Left lobe of liver (tissue), 2 donors: ENCODE measurements around the gene MKNK2. TPM values are rescaled to one million over a fixed set of nuclear protein-coding genes. Genes with fewer than 3 reads are reported as not detected.
A peak's percentile ranks its signal among the peaks of the same experiment; 100 is the strongest.

ENCODE experiments used
- ATAC-seq: fragments of 200-7000 bp; cut with Tn5 transposase; one replicate; pipeline ENCODE4 v1.9.1; 2020; ENCODE audit warnings: mild to moderate bottlenecking, moderate library complexity
- DNase-seq: peaks from one replicate; pipeline ENCODE4 v3.0.0-alpha.2; 2020; ENCODE audit warnings: low spot score
- total RNA-seq: library from RNA; stranded (reverse); gene quantifications from one replicate; pipeline ENCODE4 v1.2.1, GENCODE V29; 2021
- donor health status: DM: no; HTN: no; CAD: no; lungs with moderate emphysema.
- donor health status: DM: no; HTN: yes; CAD: no.

Gene MKNK2
- total RNA-seq, 1 donor from 2014 or later = 149 TPM

- ATAC-seq = no peak
- DNase-seq = no peak
These were observed 7.8 kb upstream of the MKNK2 start for GRCh38 chr19:2058570-2059421.

DNA sequence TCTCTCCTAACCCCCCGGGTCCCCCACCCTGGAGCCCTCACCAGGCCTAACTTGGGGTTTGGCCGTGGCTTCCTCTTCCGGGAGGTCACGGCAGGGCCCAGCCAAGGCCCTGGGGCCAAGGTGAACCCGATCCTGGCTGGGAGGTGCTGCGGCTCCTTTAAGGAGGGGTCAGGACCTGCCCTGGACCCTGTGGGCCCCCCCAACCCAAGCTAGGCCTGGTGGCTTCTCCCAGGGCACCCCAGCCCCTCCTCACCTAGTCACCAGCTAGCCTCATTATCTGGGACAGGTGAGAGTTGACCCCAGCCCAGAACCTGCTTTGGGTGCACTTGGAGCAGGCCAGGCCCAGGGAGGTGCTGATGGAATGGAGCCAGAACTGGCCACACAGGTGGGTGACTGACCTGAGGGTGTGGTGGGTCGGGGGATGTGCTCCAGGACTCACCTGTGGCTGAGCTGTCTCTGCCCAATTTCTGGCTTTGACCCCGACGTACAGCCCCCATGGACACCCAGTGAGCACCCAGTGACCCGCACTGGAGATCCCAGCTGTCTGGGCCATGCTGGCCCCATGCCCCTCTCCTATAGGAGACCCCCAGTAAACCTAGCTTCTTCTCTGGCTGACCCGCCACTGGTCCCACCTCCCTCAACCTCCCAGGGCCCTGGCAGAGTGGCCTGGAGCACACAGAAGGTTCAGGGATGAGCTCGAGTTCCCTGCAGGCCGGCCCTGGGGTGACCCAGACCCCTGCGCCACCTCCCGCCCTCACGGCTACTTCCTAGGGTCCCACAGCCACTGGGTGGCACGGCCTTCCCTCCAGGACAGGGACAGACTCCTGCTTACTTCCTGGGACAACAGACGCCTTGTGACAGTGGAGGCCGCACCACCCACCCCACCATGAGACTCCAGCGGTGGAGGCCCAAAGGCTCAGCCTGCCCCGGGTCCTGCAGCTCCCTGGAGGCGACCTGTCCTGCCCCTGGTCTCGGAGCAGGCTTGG lies 6.7 kb upstream of the MKNK2 start:
- DNase-seq (no peak), ATAC-seq (no peak)

DNA sequence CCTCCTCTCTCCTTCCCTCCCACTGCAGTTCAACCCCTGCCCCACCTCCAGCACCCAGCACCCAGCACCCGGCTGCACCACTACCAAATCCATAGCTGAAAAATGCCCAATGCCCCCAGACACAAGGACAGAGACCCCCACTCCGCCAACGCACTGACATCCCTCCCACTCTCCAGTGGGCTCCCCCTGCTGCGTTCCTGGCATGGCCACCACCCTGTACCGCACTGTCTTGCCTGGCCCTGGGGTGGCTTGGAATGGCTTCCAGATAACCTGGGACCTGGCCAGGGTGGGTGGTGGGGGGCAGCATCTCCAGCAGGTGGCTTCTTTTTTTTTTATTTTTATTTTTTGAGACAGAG lies 5.8 kb upstream of the MKNK2 start:
- no peak for ATAC-seq
- DNase-seq = no peak

- no peak for ATAC-seq
These were observed 5.1 kb upstream of the MKNK2 start for GRCh38 chr19:2055931-2056836.

DNA sequence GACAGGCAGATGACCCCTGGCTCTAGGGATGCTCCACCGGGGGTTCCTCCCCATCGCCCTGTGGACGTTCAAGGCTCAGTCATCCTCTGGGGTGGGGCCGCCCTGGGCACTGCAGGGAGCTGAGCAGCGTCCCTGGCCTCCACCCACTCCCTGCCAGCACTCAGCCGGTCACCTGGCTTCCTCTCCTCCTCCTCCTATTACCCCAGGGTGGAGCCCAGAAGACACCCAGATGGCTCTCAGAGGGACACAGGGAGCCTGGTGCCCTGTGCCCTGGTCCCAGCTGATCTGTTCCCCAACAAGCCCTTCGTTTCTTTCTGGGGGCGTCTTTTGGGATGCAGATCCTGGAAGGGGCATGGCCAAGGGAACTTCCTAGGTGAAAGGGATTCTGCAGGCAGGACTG lies 3.7 kb upstream of the MKNK2 start:
- ATAC-seq = no peak
- no peak for DNase-seq

More at GRCh38 chr19:2055931-2056836, 5.1 kb upstream of the MKNK2 start:
- no peak for DNase-seq

DNA sequence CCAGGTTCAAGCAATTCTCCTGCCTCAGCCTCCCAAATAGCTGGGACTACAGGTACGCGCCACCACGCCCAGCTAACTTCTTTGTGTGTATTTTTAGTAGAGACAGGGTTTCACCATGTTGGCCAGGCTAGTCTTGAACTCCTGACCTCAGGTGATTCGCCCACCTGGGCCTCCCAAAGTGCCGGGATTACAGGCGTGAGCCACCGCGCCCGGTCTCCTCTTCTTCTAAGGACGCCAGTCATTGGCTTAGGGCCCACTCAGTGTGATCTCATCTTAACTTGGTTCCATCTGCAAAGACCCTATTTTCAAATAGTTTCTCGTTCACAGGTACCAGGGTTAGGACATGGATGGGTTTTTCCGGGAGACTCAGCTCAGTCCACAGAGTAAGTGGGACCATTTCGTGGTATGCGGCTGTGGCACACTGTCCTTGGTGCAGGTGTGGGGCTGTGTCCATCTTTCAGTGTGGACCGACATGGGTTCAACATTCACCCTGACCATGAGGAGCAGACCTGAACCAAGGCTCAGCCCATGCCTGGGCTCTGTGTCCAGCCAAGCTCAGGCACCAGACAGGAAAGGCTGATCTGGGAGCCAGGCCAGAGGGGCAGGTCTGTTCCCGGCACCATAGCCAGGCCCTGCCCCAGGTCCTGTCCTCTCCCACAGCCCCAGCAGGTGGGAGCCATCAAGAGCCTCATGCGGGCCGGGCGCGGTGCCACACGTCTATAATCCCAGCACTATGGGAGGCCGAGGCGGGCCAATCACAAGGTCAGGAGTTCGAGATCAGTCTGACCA lies 2.8 kb upstream of the MKNK2 start:
- DNase-seq (peak; percentile 96), ATAC-seq (peak; percentile 45)

DNA sequence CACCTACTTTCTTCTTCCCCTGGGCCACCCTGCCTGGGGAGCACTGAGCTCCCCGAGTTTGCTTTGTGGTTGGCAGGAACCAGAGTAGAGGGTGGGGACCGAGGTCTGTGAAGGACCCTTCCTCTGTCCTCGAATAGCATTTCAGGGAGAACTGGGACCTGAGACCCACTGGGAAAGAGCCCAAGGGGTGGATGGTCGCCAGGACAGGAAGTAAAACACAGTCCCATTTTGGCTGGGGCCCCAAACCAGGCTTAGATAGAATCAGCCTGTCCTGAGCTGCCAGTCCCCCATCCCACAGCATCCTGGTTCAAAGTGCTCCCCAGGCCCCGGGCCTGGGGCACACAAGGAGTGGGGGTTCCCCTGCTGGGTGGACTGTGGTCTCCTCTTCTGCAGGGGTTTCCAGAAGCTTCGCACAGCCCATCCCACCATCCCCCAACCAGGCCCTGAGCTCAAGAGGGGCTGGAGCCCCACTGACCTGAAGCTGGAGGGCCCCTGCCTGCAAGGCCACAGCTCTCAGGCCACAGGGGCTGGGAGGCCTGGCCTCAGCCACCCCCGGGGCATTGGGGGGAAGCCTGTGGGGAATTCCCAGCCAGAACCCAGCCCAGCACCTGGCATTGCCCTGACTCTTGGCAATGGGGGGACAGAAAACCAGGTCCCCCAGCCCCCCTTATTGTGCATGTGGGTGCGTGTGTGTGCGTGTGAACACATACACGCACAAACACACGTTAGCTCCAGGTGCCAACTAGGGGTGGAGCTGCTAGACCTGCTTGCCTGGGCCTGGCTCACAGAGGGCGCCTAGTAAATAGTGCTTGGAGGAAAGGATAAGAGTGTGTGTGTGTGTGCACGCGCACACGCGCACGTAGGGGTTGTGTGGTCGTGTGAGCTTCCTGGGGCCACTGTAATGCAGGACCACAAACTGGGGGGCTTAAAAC lies 995 bp upstream of the MKNK2 start:
- DNase-seq = peak; percentile 88
- peak; percentile 30 for ATAC-seq

DNA sequence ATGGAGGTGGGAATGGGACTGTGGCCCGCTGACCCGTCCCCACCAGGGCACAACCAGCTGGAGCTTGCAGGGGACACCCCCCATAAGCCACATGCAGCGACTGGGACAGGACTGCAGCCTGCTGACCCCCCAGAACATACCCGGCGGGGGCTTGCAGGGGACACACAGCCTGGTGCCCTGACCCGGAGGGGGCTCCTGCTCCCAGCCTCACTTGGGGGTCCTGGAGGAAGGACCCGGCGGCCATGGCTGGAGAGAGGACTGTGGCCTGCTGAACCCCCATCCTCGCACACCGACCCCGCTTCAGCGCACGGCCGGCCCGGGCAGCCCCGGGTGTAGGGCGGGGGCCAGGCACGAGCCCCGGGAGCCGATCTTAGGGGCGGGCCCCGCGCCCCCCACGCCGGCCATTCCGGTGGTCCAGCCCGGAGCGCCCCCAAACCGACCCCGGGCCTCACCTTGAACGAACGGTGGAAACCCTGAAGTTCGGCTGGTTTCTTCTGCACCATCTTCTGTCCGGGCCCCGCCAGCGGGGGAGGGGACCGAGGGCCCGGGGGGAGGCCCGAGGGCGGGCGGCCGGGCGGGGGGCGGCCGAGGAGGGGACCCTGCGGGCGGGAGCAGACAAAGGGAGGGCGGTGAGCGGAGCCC lies 574 bp downstream of the MKNK2 start:
- ATAC-seq = peak; percentile 1
- DNase-seq = no peak

- peak; percentile 60 for ATAC-seq
These were observed 1.2 kb downstream of the MKNK2 start for GRCh38 chr19:2049741-2050348.

DNA sequence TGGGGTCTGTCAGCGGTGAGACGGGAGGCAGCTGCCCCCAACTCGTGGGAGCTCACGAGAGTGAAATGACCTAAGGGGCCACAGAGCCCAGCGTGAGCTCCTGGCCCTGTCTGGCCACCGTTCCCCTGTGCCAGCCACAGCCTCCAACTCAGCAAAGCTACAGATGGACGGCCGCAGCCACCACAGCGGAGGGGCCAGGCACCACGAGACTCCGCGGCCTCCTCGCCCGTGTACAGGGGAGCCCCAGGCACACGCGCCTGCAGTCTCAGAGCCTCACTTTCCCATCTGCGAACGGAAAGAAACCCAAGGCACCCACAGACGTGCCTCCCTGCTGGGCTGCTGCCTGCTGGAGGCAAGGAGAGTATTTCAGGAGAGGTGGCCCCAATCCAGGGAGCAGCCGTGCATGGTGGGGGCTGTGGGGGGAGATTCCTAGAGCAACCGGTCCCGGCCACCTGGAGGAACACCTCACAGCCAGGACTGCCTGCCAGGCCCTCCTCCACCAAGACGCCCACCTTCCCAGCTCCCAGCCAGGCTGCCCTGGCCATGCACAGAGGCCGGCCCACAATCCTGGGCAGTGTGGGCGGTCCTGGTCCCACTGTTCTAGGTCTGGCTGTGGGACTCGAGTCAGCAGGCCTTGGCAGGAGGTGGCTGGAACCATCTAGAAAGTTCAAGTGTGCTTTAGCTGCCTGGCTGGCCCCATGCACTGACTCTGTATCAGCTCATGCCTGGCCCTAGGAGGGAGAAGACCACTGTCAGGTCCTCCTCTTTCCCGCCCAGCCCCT lies 1.9 kb downstream of the MKNK2 start:
- DNase-seq = no peak
- ATAC-seq = peak; percentile 1

More at GRCh38 chr19:2049741-2050348, 1.2 kb downstream of the MKNK2 start:
- peak; percentile 98 for DNase-seq

- ATAC-seq = no peak
These were observed 2.7 kb downstream of the MKNK2 start for GRCh38 chr19:2048104-2048958.

GRCh38 chr19:2047449-2048103 lies 3.5 kb downstream of the MKNK2 start:
- ATAC-seq = no peak
- DNase-seq = peak; percentile 82

More at GRCh38 chr19:2048104-2048958, 2.7 kb downstream of the MKNK2 start:
- DNase-seq = peak; percentile 65

GRCh38 chr19:2047076-2047448 lies 4.0 kb downstream of the MKNK2 start:
- DNase-seq (no peak), ATAC-seq (no peak)

DNA sequence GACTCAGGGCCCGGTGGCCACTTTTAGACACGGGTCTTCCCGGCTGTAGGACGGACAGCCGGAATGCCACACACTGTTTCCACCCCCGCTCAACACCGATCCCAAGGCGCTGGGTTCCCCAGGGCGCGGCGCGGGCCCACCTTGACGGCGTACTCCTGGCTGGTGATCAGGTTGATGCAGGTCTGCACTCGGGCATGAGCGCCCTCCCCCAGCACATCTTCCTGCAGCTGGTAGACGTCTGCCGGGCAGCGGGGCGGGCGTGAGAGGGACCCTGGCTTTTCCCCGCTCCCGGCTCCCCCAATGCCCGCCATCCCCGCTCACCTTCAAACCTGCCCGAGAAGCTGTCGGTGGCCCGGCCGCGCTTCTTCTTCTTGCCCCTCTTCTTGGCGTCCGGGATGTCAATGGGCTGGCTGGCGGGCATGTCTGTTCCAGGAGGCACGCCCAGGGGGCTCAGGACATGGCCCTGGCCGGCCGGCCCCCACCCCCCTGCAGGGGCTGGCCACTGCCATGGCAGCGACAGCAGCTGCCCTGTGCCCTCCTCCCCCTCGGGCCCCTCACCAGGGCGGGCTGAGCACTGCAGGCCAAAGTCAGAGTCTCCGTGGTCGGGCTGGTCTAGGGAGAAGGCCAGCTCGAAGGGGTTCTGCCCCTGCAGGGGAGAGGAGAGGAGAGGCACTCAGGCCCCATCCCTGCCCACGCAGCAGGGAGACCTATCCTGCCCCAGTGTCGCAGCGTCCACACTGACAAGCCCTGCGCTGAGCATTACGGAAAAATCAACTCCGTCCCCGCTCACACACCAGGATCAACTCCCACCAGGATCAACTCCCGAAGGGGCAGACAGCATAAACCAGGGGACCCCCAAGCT lies 4.8 kb downstream of the MKNK2 start:
- ATAC-seq (no peak), DNase-seq (no peak)
